ENCODE data around the gene ZNF512B.
"Not testable (repeated sequence)": the region's sequence is repeated elsewhere in the genome, so short reads cannot be mapped to it uniquely, and the experiment has no call there.

Gene ZNF512B

GRCh38 chr20:63929071-63929470, 40.7 kb downstream of the ZNF512B start:
- DNase-seq: no peak

DNA sequence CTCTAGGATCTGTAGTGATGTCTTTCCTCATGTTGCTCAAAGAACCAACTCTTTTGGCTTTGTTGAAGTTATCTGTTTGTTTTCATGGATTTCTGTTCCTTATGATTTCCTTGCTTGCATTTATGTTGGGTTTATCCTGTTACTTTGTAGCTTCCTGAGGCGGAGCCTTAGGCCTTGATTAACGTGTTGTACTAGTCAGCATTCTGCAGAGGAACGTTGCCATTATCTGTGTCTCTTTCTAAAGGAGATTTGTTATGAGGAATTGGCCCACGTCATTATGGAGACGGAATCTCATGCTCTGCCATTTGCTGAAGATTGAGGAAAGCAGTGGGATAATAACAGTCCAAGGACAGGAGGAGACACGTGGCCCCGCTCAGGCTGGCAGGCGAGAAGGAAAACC, 43.4 kb downstream of the ZNF512B start:
- DNase-seq: no peak

DNA sequence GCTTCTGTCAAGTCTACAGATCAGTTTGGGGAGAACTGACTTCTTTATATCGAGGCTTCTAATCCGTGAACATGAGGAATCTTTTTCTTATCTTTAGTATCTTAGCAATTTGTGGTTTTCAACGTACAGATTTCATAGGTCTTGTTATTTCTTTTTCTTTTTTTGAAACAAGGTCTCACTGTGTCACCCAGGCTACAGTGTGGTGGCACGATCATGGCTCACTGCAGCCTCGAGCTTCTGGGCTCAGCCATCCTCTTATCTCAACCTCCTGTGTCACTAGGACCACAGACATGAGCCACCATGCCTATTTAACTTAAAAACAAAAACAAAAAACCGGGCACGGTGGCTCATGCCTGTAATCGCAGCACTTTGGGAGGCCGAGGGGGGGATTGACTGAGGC, 45.5 kb downstream of the ZNF512B start:
- DNase-seq: no peak

DNA sequence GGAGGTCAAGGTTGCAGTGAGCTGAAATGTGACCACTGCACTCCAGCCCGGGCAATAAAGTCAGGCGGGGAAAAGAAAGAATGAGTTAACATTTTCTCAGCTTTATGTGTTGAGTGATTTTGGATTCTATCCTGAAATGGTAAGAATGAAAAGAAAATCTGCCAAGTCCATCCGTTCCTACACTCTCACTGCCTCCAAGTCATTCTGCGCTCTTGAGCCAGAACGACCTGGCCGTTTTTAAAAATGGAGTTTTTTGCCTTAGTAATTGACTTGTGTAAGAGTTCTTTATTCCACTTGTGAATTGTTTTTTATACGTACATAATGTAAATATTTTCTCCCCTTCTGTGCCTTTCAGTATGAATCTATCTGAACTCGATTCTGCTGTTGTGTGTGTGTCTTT, 46.1 kb downstream of the ZNF512B start:
- no peak for DNase-seq

DNA sequence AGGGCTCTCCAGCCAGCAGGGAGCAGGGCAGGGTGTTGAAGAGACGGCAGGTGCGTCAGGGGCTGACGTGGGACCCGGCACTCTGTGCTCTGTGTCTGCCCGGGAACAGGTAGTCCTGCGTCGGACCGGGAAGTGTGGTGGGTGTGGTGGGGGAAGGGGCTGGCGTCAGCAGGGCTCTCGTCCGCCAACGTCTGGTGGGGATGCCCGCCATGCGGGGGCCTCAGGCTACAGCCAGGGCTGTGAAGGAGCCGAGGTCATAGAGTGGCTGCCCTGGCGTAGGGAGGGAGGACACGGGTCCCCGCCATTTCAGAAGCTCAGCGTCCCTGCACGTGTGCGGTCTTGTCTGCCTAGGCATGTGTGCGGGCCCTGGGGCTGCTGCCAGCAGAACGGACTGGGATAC, 49.5 kb downstream of the ZNF512B start:
- DNase-seq: no peak

GRCh38 chr20:63919130-63919529, 50.6 kb downstream of the ZNF512B start:
- DNase-seq: no peak

DNA sequence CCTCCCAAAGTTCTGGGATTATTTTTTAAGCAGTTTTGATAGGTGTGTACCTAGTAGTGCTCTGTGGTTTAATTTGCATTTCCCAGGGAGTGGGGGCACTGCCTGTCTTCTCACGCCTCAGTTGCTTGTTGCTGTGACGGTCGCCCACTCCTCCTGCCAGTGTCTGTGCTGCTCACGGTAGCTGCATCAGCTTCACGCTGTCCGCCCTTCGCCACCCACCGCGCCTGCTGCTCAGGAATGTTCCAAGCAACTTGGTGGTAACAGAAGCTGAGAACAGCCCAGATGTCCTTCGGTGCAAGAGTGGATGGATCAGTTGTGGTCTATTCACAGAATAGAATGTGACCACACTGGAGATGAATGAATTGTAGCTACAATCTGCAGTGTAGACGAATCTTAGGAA, 51.9 kb downstream of the ZNF512B start:
- no peak for DNase-seq

DNA sequence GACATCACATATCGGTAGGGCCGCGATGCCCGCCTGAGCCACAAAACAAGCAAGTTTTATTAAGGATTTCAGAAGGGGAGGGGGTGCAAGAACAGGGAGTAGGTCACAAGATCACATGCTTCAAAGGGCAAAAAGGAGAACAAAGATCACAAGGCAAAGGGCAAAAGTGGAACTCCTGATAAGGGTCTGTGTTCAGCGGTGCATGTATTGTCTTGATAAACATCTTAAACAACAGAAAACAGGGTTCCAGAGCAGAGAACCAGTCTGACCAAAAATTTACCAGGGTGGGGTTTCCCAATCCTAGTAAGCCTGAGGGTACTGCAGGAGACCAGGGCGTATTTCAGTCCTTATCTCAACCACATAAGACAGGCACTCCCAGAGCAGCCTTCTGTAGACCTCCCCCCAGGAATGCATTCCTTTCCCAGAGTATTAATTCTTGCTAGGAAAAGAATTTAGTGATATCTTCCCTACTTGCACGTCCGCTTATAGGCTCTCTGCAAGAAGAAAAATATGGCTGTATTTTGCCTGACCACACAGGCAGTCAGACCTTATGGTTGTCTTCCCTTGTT, 53.3 kb downstream of the ZNF512B start:
- DNase-seq: not testable (repeated sequence)

DNA sequence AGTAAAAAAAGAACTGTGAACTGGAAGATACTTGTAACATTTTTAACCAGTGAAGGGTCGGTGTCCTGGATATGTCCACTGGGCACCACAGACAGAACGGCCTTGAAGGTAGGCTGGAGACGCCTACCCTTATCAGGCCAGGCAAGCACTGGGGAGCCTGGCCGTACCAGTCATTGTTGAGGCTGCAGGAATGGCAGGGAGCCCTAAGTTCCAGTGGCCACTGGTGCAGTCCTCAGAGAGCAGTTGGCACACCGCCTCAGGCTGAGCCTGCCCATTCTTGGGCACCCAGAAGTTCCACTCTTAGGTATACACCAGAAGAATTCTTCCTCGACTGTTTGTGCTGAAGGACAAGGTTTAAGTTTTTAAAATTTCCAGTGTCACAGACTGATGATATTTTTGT, 54.3 kb downstream of the ZNF512B start:
- no peak for DNase-seq

GRCh38 chr20:63913768-63914167, 56.0 kb downstream of the ZNF512B start:
- no peak for DNase-seq

GRCh38 chr20:63911176-63911575, 58.6 kb downstream of the ZNF512B start:
- DNase-seq: no peak

GRCh38 chr20:63908008-63908682, 61.6 kb downstream of the ZNF512B start:
- DNase-seq: no peak
